WERI-Rb-1 (cell line): ENCODE measurements around the gene PIKFYVE.

ENCODE experiments used
- DNase-seq: peaks from one replicate; pipeline ENCODE4 v3.0.0-alpha.2; 2020
- H3K27ac ChIP-seq: fragments of 250-450 bp; sonication (Bioruptor Pico); 2 replicates; pipeline ENCODE4 v1.5.1; 2020; ENCODE audit warnings: mild to moderate bottlenecking, moderate library complexity
- H3K27me3 ChIP-seq: fragments of 250-450 bp; sonication (Bioruptor Pico); 2 replicates; pipeline ENCODE4 v1.5.1; 2021; ENCODE audit warnings: mild to moderate bottlenecking, low read depth, moderate library complexity; ENCODE audit not compliant: insufficient read depth, severe bottlenecking
- H3K36me3 ChIP-seq: fragments of 250-450 bp; sonication (Bioruptor Pico); 2 replicates; pipeline ENCODE4 v1.5.1; 2020; ENCODE audit warnings: mild to moderate bottlenecking, moderate library complexity
- H3K4me3 ChIP-seq: 2 replicates; pipeline ENCODE4 v1.5.1; 2011; ENCODE audit warnings: low read depth, mild to moderate bottlenecking, control low read depth, low read length
- H3K9me3 ChIP-seq: fragments of 250-450 bp; sonication (Bioruptor Pico); 2 replicates; pipeline ENCODE4 v1.5.1; 2021; ENCODE audit warnings: mild to moderate bottlenecking, moderate library complexity; ENCODE audit not compliant: severe bottlenecking
- CTCF ChIP-seq: IDR thresholded peaks from 2 replicates; pipeline ENCODE4 v1.5.1; 2011; ENCODE audit warnings: low read depth, mild to moderate bottlenecking, control low read depth, inconsistent platforms, low read length

The PIKFYVE gene

GRCh38 chr2:208253600-208254117 is 12.4 kb upstream of the PIKFYVE start:
- no peak for DNase-seq
- no peaks in the 10 kb centered on the region for H3K27me3 ChIP-seq
- H3K27ac ChIP-seq: peak overlapping the region; percentile 78
- TF ChIP-seq CTCF: no peak
- peak overlapping the region; percentile 95 for H3K4me3 ChIP-seq
- H3K9me3 ChIP-seq: no peaks in the 10 kb centered on the region
- H3K36me3 ChIP-seq: peaks cover 23% of the 10 kb centered on the region

GRCh38 chr2:208254118-208254870 is 11.8 kb upstream of the PIKFYVE start:
- H3K36me3 ChIP-seq: peaks cover 23% of the 10 kb centered on the region
- H3K27ac ChIP-seq: peak overlapping the region; percentile 78
- TF ChIP-seq CTCF: peak; percentile 86
- no peaks in the 10 kb centered on the region for H3K9me3 ChIP-seq
- peak overlapping the region; percentile 95 for H3K4me3 ChIP-seq
- DNase-seq: peak; percentile 88
- no peaks in the 10 kb centered on the region for H3K27me3 ChIP-seq

GRCh38 chr2:208254871-208255556 is 11.0 kb upstream of the PIKFYVE start, which contains the start of gene IDH1:
Gene IDH1, minus strand, starts transcription at chr2:208255071. Its CDS starts 3,520 bp downstream, at chr2:208251551.
- Histone ChIP-seq H3K27me3 (no peaks in the 10 kb centered on the region), H3K4me3 (peak within 1 kb of the TSS; percentile 95), H3K36me3 (peaks cover 17% of the 10 kb centered on the region), H3K9me3 (no peaks in the 10 kb centered on the region), H3K27ac (peak within 1 kb of the TSS; percentile 78)
- peak; percentile 99 for DNase-seq
- TF ChIP-seq CTCF: peak; percentile 65

GRCh38 chr2:208255557-208256106 is 10.4 kb upstream of the PIKFYVE start:
- H3K36me3 ChIP-seq: peaks cover 16% of the 10 kb centered on the region
- DNase-seq: no peak

More at GRCh38 chr2:208255557-208256106, 10.4 kb upstream of the PIKFYVE start:
- Histone ChIP-seq H3K4me3 (peak overlapping the region; percentile 95), H3K9me3 (no peaks in the 10 kb centered on the region), H3K27ac (peak overlapping the region; percentile 78), H3K27me3 (no peaks in the 10 kb centered on the region)
- TF ChIP-seq CTCF: no peak
